ENCODE measurements around the gene TBC1D8.

TBC1D8 gene

GRCh38 chr2:100969998-100970397 is 181.2 kb downstream of the TBC1D8 start:
- Histone ChIP-seq H3K27ac (no peak overlapping the region), H3K4me3 (no peak overlapping the region)

- Histone ChIP-seq H3K27ac (no peak overlapping the region), H3K4me3 (no peak overlapping the region)
These were observed 182.7 kb downstream of the TBC1D8 start for GRCh38 chr2:100968146-100969145.

DNA sequence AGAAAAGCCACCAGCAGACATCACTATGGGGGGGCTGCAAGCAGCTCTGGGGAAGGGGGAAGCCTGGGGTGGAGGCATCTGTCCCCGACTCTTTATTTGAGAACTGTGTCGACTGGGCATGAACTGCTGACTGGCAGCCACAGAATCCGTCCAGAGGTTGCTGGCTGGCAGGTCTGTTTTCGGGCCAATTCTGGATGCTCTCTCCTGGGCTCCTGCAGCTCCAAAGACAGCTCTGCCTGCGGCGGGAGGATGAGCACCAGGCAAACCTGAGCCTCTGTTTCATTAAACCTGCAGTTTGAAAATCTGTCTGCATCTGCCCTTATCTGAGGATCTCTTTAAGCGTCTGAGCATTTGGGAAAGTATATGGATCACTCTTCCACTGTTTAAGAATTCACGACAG is 183.5 kb downstream of the TBC1D8 start:
- Histone ChIP-seq H3K27ac (no peak overlapping the region), H3K4me3 (no peak overlapping the region)

GRCh38 chr2:100965596-100965995 is 185.6 kb downstream of the TBC1D8 start:
- H3K4me3 ChIP-seq, result no peak overlapping the region
- H3K27ac ChIP-seq, result peak overlapping the region in 1 of 21 experiments; percentile 66

- H3K27ac ChIP-seq, result peak overlapping the region in 3 of 21 experiments; percentile 11 to 66 (median 25)
These were observed 186.5 kb downstream of the TBC1D8 start for GRCh38 chr2:100964681-100965169.

GRCh38 chr2:100964222-100964621 is 187.0 kb downstream of the TBC1D8 start:
- Histone ChIP-seq H3K4me3 (no peak overlapping the region), H3K27ac (peak overlapping the region in 3 of 21 experiments; percentile 22 to 43 (median 25))

More at GRCh38 chr2:100964681-100965169, 186.5 kb downstream of the TBC1D8 start:
- no peak overlapping the region for H3K4me3 ChIP-seq

- Histone ChIP-seq H3K27ac (no peak overlapping the region), H3K4me3 (no peak overlapping the region)
These were observed 188.2 kb downstream of the TBC1D8 start for GRCh38 chr2:100963026-100963375.

DNA sequence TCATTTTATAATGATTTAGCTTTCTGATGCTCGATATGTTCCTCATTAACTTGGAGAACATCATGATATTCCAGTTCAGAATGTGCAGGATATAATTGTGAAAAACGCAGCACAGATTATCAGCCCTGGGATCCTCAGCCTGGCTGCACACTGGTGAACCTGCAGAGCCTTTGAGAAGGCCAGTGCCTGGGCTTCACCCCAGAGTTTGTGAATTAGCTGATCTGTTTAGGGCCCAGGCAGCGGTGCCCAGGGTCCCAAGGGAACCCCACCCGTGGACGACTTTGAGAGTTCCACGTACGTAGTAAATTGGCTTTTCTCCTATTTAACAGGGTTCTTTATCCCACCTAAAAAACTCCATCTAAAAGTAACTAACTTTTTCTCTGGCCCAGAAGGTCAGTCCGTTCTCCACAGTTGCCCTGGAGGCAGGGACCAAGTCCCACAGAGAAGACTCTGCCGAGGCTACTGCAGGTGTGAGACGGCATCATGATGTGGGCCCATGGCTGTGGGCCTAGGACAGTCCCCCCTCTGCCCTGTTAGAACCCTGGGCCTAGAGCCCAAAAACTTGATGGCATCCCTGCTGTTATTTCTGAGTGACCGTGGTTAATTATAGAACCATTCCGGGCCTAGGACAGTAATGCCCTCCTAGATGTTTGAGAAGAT is 188.7 kb downstream of the TBC1D8 start:
- H3K4me3 ChIP-seq, result no peak overlapping the region
- no peak overlapping the region for H3K27ac ChIP-seq

DNA sequence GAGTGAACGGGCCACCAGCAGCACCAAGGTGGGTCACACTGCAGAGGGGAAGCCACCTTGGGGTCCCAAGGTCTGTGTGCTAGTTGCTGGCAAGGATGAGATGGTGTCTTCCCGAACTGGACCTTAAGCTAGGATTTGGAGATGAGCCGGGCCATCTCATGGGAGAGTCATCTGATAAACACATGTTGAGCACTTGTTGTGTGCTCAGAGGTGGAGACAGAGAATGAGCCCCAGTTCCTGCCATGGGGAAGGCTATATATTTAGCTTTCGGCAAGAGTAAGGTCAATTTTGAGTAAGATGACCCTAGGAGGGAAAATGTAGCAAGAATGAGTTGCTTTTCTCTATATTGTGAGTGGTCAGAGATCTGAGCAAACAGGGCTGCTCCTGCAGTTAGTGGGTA is 190.5 kb downstream of the TBC1D8 start:
- no peak overlapping the region for H3K4me3 ChIP-seq
- H3K27ac ChIP-seq, result no peak overlapping the region

DNA sequence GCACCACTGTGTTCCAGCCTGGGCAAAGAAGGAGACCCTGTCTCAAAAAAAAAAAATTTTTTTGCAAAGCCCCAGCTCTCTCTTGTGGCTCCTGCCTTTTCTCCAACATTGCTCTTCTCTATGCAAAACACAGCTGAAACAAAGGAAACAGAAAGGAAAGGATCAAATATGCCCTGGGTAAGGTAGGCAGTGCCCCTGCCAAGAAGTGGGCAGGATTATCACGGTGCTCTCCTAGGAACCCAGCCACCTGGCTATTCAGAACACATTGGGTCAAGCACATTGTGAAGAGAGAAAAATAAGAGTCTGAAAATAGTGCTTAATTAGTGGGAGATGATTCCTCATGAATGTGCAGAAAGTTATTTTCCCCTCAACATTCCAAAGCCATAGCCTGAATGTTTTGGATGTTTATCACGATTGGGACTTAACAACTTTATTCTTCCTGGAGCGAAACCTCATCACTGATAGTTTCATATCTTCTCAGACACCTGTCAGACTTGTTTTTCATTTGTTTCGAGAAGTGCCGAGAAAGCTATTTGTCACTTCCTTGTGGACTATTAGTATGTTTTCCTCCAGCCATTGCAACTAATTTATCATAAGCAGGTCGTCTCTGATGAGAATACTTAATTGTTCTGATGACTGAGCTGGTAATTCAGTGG is 191.8 kb downstream of the TBC1D8 start:
- Histone ChIP-seq H3K27ac (peak overlapping the region in 1 of 21 experiments; percentile 17), H3K4me3 (no peak overlapping the region)

DNA sequence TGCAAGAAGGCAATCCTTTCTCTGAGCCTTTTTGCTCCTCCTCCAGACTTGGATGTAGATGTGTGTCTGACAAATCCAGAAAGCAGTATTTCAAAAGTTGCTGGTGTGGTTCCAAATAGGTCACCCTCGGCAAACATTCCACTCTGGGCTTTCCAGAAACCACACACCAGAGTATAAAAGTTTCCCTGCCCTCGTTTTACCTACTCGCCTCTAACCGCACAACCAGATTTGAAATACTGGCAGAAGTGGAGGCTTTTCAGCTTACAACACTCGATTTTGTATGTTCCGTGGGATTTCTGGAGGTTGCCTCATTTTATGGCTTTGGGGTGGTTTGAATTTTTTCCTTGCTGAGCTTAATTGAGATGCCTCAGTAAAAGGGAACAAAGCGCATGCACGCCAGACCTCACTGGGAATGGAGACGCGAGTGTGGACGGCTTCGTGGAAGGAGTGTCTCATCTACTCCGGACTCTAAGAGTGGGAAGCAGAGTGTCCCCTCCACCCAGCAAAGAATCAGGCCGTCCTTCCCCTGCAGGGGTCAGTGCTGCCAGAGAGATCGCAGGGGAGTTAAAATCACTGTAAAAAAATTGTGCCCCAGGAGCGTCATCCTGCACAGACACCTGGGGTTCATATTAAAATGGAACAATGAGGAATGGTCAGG is 193.1 kb downstream of the TBC1D8 start:
- H3K4me3 ChIP-seq, result peak overlapping the region in 1 of 7 experiments; percentile 9

More for the DNA sequence above, 193.1 kb downstream of the TBC1D8 start:
- H3K27ac ChIP-seq, result peak overlapping the region in 1 of 21 experiments; percentile 39

Measured in skin epidermis (tissue), 12 donors.